Keratinocyte (primary cell): Measurements from ENCODE around the gene C7orf33. TPM values are rescaled to one million over a fixed set of nuclear protein-coding genes. Genes with fewer than 3 reads are reported as not detected.

ENCODE experiments used
- DNase-seq: peaks from one replicate; pipeline ENCODE4 v3.0.0-alpha.2; 2011; ENCODE audit warnings: low read depth, missing footprints, low spot score
- FAIRE-seq: peaks from 2 replicates; lab custom pipeline; 2011; peaks lifted over from hg19 to GRCh38; lab: Jason Lieb, UNC
- H2AFZ ChIP-seq: 2 replicates; pipeline ENCODE4 v1.6.0; 2012; ENCODE audit warnings: low read length, control low read depth, inconsistent platforms; ENCODE audit not compliant: control insufficient read depth
- H3K27ac ChIP-seq: 2 replicates; pipeline ENCODE4 v1.5.1; 2011; ENCODE audit warnings: low read length; ENCODE audit not compliant: control insufficient read depth, insufficient read depth
- H3K27me3 ChIP-seq: 3 replicates; pipeline ENCODE4 v1.6.0; 2011; ENCODE audit warnings: low read length; ENCODE audit not compliant: control insufficient read depth, insufficient read depth; ENCODE audit errors: extremely low read depth
- H3K36me3 ChIP-seq, 2 experiments: 2 replicates in 1 of 2; 3 replicates in 1 of 2; pipeline ENCODE4 v1.5.1; 2011; ENCODE audit warnings: low read length in 2 of 2, mild to moderate bottlenecking in 1 of 2; ENCODE audit not compliant: control insufficient read depth in 2 of 2, insufficient read depth in 2 of 2; ENCODE audit errors: extremely low read depth in 1 of 2
- H3K4me1 ChIP-seq: 3 replicates; pipeline ENCODE4 v1.5.1; 2011; ENCODE audit warnings: low read length; ENCODE audit not compliant: control insufficient read depth, insufficient read depth; ENCODE audit errors: extremely low read depth
- H3K4me2 ChIP-seq: 3 replicates; pipeline ENCODE4 v1.6.0; 2011; ENCODE audit warnings: low read depth, low read length; ENCODE audit not compliant: control insufficient read depth, insufficient read depth; ENCODE audit errors: extremely low read depth
- H3K4me3 ChIP-seq, 3 experiments: fragments of 200-600 bp in 1 of 3; sonication (generic) in 1 of 3; 2 replicates in 2 of 3; 3 replicates in 1 of 3; pipeline ENCODE4 v1.5.1; 2011 to 2016; ENCODE audit warnings: low read length in 3 of 3, mild to moderate bottlenecking in 3 of 3, control low read depth in 2 of 3, inconsistent platforms in 1 of 3, low read depth in 1 of 3, mixed read lengths in 1 of 3, mixed run types in 1 of 3, moderate library complexity in 1 of 3; ENCODE audit not compliant: control insufficient read depth in 2 of 3, insufficient read depth in 2 of 3; ENCODE audit errors: extremely low read depth in 1 of 3
- H3K79me2 ChIP-seq: 2 replicates; pipeline ENCODE4 v1.6.0; 2012; ENCODE audit warnings: low read length; ENCODE audit not compliant: control insufficient read depth, insufficient read depth
- H3K9ac ChIP-seq: 3 replicates; pipeline ENCODE4 v1.6.0; 2011; ENCODE audit warnings: low read length; ENCODE audit not compliant: control insufficient read depth, insufficient read depth; ENCODE audit errors: extremely low read depth
- H3K9me1 ChIP-seq: 3 replicates; pipeline ENCODE4 v1.6.0; 2011; ENCODE audit warnings: low read length; ENCODE audit not compliant: control insufficient read depth, insufficient read depth; ENCODE audit errors: extremely low read depth
- H3K9me3 ChIP-seq: 2 replicates; pipeline ENCODE4 v1.5.1; 2012; ENCODE audit warnings: low read depth, low read length; ENCODE audit not compliant: control insufficient read depth
- H4K20me1 ChIP-seq: 3 replicates; pipeline ENCODE4 v1.6.0; 2011; ENCODE audit warnings: low read length; ENCODE audit not compliant: control insufficient read depth, insufficient read depth; ENCODE audit errors: extremely low read depth
- CTCF ChIP-seq, 3 experiments: IDR thresholded peaks in 1 of 3; conservative IDR thresholded peaks in 1 of 3; optimal IDR thresholded peaks in 1 of 3; 2 replicates in 2 of 3; 3 replicates in 1 of 3; pipeline versions ENCODE3 to v1.5.1; 2011; ENCODE audit warnings: low read length in 3 of 3, mild to moderate bottlenecking in 3 of 3, moderate library complexity in 2 of 3, control low read depth in 1 of 3, inconsistent platforms in 1 of 3; ENCODE audit not compliant: insufficient read depth in 2 of 3; ENCODE audit errors: extremely low read depth in 1 of 3
- EZH2 ChIP-seq: IDR thresholded peaks from one replicate; pipeline ENCODE4 v1.6.1; 2012; ENCODE audit warnings: inconsistent platforms, mild to moderate bottlenecking, low read length, moderate library complexity
- dilution Hi-C: fragments of 300-500 bp; cut with MboI; formaldehyde crosslinking; loops from one replicate; pipeline ENCODE4 v1.7.0; 2020; ENCODE audit warnings: low sequenced_read_pairs; ENCODE audit not compliant: extremely low pct_ligation_motif_present
- polyA plus RNA-seq, 5 experiments: library from polyadenylated mRNA; depleted of rRNA in 3 of 5; stranded (reverse) in 3 of 5; stranded (forward) in 1 of 5; unstranded in 1 of 5; fragments of >200 nt; gene quantifications; 1 replicate in 1 of 5; 2 replicates in 3 of 5; 3 replicates in 1 of 5; pipeline versions ENCODE4 v1.2.1 to v1.2.3, GENCODE V29; 2011 to 2012; ENCODE audit warnings: missing spikeins in 2 of 5, low read depth in 1 of 5, low replicate concordance in 1 of 5

Gene C7orf33
- polyA plus RNA-seq, 1 donor (not counting 4 experiments of a cell fraction or from before 2014, with no cell fraction given) = not detected

GRCh38 chr7:148587076-148587475 lies 3.5 kb upstream of the C7orf33 start:
- H3K27ac ChIP-seq = no peak overlapping the region
- no peak for TF ChIP-seq CTCF (optimal IDR thresholded peaks at IDR 0.05 in 1 of 3, IDR thresholded peaks at IDR 0.05 in 1 of 3, conservative IDR thresholded peaks at IDR 0.05 in 1 of 3; ENCODE audit: extremely low read depth in 1 of 3, insufficient read depth in 2 of 3, low read length in 3 of 3)
- no peak for TF ChIP-seq EZH2
- H3K4me1 ChIP-seq = no peaks in the 10 kb centered on the region
- DNase-seq (no peak), FAIRE-seq (no peak)
- no peaks in the 10 kb centered on the region for H3K9me3 ChIP-seq
- no peaks in the 10 kb centered on the region for H4K20me1 ChIP-seq
- H3K9me1 ChIP-seq = no peaks in the 10 kb centered on the region
- H3K79me2 ChIP-seq = no peaks in the 10 kb centered on the region
- no peaks in the 10 kb centered on the region for H3K36me3 ChIP-seq
- no peak overlapping the region for H3K4me2 ChIP-seq
- no peak overlapping the region for H3K4me3 ChIP-seq
- H3K27me3 ChIP-seq = no peaks in the 10 kb centered on the region
- dilution Hi-C loops = no loop called here
- no peak overlapping the region for H2AFZ ChIP-seq
- no peak overlapping the region for H3K9ac ChIP-seq

GRCh38 chr7:148588168-148588567 lies 2.4 kb upstream of the C7orf33 start:
- dilution Hi-C loops = no loop called here
- Histone ChIP-seq H2AFZ (no peak overlapping the region), H3K27ac (no peak overlapping the region), H3K4me1 (no peaks in the 10 kb centered on the region), H3K27me3 (no peaks in the 10 kb centered on the region), H3K9me1 (no peaks in the 10 kb centered on the region), H4K20me1 (no peaks in the 10 kb centered on the region), H3K79me2 (no peaks in the 10 kb centered on the region), H3K4me2 (no peak overlapping the region), H3K9ac (no peak overlapping the region), H3K4me3 (no peak overlapping the region), H3K36me3 (no peaks in the 10 kb centered on the region), H3K9me3 (no peaks in the 10 kb centered on the region)
- DNase-seq (no peak), FAIRE-seq (peak; percentile 5)
- no peak for TF ChIP-seq EZH2
- no peak for TF ChIP-seq CTCF (optimal IDR thresholded peaks at IDR 0.05 in 1 of 3, IDR thresholded peaks at IDR 0.05 in 1 of 3, conservative IDR thresholded peaks at IDR 0.05 in 1 of 3; ENCODE audit: extremely low read depth in 1 of 3, insufficient read depth in 2 of 3, low read length in 3 of 3)
